Stimulated activated CD4-positive, alpha-beta T cell treated with anti-CD3 and anti-CD28 coated beads, Interleukin-12 subunit alpha, Interleukin-12 subunit beta, amount 100 ng/mL, for 48 hours (primary cell): ENCODE results near the gene ACTN4.
A peak's percentile ranks its signal among the peaks of the same experiment; 100 is the strongest.
"Not testable (repeated sequence)": the region's sequence is repeated elsewhere in the genome, so short reads cannot be mapped to it uniquely, and the experiment has no call there.

Experiments
- DNase-seq, 3 donors: peaks; one replicate each; pipeline ENCODE4 v3.0.0-alpha.2; 2020; ENCODE audit warnings: low read depth in 2 of 3, low spot score in 1 of 3

Gene ACTN4

GRCh38 chr19:38761884-38762389 is 114.5 kb downstream of the ACTN4 start:
- DNase-seq: not testable (repeated sequence)

DNA sequence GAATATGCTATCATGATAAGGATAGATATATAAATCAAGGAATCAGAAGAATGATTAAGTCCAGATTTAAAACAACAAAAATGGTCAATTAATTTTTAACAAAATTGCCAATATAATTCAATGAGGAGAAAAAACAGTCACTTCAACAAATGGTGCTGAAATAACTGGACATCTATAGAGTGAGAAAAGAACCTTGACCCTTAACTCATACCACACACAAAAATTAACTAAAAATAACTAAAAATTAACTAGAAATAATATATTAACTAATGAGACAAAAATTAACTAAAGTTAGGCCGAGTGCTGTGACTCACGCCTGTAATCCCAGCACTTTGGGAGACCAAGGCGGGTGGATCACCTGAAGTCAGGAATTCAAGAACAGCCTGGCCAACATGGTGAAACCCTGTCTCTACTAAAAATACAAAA is 116.4 kb downstream of the ACTN4 start:
- no peak for DNase-seq

DNA sequence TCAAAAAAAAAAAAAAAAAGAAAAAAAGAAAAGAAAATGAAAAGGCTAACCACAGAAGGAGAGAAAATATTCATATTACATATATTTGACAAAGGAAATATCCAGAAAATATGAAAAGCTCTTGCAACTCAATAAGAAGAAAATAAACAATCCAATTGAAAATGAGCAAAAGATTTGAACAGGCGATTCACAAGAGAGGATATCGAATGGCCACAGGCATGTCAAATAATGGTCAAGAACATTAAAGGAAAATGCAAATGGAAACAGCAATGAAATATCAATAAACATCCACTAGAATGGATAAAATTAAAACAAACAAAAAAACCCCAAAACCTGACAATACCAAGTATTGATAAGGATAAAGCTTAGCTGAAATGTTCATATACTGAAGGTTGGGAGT is 117.8 kb downstream of the ACTN4 start:
- DNase-seq: no peak

DNA sequence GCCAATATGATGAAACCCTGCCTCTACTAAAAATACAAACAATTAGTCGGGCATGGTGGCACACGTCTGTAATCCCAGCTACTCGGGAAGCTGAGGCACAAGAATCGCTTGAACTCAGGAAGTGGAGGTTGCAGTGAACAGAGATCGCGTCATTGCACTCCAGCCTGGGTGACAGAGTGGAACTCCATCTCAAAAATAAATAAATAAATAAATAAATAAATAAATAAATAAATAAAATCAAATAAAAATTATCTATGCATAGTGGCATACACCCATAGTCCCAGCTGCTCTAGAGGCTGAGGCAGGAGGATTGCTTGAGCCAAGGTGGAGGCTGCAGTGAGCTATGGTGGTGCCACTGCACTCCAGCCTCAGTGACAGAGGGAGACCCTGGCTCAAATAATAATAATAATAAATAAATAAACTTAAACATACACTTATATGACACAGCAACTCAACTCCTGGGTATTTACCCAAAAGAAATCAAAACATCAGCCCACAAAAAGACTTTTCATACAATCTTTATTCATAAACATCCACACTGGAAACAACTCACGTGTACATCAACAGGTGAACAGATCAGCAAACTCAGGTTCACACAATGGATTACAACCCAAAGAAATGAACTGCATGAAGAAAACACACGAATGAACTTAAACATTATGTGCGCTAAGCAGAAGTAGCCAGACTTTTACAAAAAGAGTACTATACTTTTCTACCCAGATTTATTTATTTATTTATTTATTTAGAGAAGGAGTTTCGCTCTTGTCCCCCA is 119.0 kb downstream of the ACTN4 start:
- no peak for DNase-seq

DNA sequence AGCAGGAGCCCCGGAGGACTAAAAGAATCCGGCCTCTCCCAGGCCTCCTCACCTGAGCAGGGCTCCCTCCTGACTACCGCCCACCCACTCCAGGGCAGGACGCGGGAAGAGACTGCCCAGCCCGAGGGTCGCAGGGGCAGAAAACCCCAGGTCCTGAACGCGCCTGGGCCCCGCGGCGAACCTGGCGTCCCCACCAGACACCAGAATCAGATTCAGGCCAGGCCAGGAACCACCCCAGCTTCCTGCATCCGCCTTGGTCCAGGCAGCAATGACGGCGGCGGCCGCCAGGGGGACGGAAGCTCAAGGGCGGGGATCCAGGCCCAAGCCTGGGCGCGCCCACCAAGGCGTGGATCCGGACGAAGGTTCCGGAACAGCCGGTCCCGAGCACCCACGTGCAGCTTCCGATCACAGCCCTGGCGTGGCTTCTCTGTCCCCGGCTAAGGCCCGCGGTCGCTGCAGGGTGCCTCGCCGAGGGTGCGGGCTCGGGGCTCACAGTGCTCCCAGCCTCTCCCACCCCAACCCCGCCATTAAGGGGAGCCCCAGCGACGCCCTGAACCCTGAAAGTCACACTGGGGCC is 122.3 kb downstream of the ACTN4 start:
- peak; percentile 79 to 95 (median 79) for DNase-seq

- not testable (repeated sequence) for DNase-seq
These were observed 122.9 kb downstream of the ACTN4 start for GRCh38 chr19:38770228-38770948.

DNA sequence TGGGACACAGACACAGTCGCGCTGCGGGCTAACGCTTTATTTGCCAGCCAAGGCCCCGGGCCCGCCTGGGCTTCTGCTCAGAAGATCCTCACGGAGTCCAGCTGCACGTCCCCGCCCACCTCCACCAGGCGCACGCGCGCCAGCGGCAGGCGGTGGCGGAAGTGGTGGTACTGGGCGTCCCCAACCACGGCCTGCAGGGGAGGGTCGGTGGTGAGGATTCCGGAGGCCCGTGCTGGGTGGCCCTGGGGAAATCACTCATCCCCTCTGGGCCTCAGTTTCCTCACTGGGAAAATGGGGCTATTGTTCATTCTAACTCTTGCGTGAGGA is 123.5 kb downstream of the ACTN4 start:
- not testable (repeated sequence) for DNase-seq

GRCh38 chr19:38771569-38771968 is 124.1 kb downstream of the ACTN4 start:
- not testable (repeated sequence) for DNase-seq

GRCh38 chr19:38773469-38774177 is 126.2 kb downstream of the ACTN4 start, which contains the start of gene LGALS7:
TSS of gene LGALS7 (minus strand) at chr19:38773517. CDS start at chr19:38773492, 25 bp downstream.
- no peak for DNase-seq

DNA sequence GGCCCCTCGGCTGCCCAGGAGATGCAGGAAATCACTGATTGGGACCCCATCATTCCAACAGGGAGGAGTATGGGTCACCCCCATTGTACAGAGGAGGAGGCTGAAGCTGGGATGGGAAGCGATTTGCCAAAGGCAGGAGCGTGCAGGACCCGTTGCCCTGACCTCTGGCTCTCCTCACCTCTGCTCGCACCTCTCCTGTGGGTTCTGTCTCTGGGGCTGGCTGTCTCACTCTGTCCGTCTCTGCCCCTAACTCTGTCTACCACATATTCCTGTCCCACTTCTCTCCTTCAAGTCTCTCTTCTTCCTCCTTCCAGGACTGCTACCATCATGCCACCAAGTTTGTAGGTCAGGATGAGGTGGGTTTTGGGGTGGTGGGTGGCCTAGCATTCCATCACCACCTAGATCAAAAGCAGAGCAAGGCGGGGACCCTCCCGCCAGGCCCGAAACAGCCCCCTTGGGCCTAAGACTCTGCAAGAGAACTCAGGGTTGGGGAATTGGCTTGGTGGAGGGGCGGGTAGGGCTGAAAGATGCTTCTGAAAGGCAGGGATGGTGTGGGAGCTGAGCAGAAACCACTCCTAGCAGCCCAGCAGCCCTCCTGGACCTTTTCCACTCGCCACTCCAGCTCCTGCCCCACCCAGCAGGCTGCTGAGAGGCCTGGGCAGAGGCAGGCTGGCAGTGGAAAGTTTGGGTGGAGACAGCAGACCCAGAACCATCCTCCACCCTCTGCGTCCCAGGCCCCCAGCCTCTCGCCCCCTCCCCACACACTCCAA is 126.9 kb downstream of the ACTN4 start:
- no peak for DNase-seq

DNA sequence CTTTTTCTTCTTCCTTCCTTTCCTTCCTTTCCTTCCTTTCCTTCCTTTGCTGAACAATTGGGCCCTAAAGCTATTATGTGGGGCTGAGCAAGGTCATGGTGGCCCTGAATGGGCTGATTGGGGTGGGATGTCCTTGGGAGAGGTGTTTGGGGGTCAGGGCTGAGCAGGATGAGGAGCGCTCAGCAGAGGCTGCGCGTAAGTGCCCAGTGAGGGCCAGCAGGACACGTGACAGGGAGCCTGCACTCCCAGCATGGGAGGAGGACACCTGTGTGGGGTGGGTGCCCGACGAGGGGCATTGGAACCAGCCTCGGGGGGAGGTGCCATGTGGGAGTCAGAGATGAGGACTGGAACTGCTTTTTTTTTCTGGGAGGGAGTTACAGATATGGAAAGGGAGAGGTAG is 131.3 kb downstream of the ACTN4 start:
- no peak for DNase-seq

- no peak for DNase-seq
These were observed 133.0 kb downstream of the ACTN4 start for GRCh38 chr19:38780443-38780842.

DNA sequence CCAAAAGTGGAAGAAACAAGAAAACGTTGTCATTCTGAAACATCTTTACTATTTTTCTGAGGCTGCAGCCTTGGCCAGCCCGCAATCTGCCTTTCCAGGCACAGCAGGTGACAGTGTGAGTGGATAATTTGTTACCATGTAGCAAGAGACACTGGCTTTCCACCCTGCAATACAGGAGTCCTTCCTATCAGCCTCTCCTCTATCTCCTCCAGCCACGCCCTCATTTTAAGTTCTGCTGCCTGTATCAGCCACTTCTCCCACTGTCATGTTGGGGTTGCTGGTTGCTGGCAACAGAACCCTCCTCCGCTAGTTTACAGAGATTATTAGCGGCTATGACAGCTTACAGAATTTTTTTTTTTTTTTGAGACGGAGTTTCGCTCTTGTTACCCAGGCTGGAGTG is 133.6 kb downstream of the ACTN4 start:
- no peak for DNase-seq
